ENCODE data around the gene TMEM187.
A peak's percentile ranks its signal among the peaks of the same experiment; 100 is the strongest.

Gene TMEM187

DNA sequence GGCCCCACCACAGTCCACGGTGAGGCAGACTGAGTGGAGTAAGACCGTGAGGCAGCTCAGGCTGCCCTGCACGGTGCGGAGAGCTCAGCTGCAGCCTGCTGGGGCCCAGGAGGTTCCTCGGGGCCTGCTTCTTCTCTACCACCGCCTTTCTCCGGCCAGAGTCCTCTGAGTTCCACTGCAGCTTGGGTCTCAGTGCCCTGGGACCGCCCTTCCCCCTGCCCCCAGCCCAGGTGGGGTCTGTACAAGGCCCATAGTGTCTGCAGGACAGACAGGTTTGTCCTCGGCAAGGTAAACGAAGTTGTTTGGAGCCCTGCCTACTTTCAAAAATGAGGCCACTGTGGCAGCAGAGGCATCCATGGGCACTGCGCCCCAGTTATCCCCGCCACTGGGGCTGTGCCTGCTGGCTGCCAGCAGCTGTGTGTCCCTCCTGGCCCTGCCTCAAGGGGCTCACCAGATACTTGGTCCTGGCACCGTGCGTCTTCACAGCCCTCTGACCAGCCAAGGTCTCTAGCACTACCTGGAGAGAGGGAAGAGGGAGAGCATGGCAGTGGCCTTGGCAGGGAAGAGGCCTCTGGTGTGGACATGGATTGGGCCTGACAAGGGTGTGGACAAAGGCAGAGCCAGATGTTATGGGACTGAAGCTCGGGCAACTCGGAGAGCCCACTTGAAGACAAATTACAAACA lies 43.2 kb downstream of the TMEM187 start:
- WGBS (ENCODE audit: extremely low coverage, insufficient coverage, insufficient read length): no CpG with 5 or more reads among the region's 16 CpGs

DNA sequence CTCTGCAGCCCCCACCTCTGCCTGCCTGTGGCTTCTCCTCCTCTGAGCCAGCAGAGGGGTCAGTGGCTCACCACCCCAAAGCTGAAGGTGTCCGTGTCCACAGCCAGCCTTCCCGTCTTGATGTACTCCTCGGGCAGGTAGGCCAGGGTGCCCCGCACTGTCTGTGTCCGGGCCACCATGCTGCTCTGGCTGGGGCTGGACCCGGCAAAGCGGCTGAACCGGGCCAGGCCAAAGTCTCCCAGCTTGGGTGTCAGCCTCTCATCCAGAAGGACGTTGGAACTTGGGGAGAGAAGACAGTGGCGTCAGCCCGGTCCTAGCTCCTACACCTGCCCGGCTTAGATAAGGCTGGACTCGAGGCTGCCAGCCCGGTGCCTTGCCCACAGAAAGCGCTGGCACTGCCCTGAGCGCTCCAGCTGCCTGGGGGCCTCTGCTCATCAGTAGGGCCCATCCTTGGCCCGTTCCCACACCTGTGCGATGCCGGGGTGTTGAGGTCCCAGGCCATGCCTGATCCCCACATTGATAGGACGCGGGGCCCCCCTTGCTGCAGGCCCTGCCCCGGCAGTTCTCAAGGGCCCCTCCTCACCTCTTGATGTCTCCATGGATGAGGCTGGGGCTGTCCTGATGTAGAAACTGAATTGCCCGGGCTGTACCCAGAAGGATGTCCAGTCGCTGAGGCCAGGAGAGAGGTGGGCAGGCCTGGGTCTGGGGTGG lies 44.0 kb downstream of the TMEM187 start:
- Histone ChIP-seq H3K9me3 (ENCODE audit: insufficient read depth, low read depth, low read length) (no peaks in the 10 kb centered on the region), H2AFZ (ENCODE audit: insufficient read depth, low read length, poor library complexity) (no peak overlapping the region), H3K27ac (ENCODE audit: low read depth, low read length) (no peak overlapping the region), H3K4me2 (ENCODE audit: low read length) (no peak overlapping the region), H2BK120ac (ENCODE audit: insufficient read depth, low read length, poor library complexity) (no peak overlapping the region), H3K36me3 (ENCODE audit: control insufficient read depth in 1 of 2, insufficient read depth in 2 of 2, low read length in 2 of 2) (peaks cover 34 to 36% of the 10 kb centered on the region in 2 experiments), H3K23ac (ENCODE audit: low read length) (no peak overlapping the region), H3K79me1 (ENCODE audit: low read length) (peaks cover 10% of the 10 kb centered on the region), H4K8ac (ENCODE audit: low read depth, low read length) (no peak overlapping the region), H3K4me1 (ENCODE audit: control insufficient read depth in 1 of 2, insufficient read depth in 2 of 2, low read length in 2 of 2) (peaks cover 20 to 35% of the 10 kb centered on the region in 2 experiments), H2BK12ac (ENCODE audit: low read length) (no peak overlapping the region), H4K91ac (ENCODE audit: low read depth, low read length) (no peak overlapping the region), H3K27me3 (ENCODE audit: insufficient read depth, low read length) (no peaks in the 10 kb centered on the region), H3K9ac (ENCODE audit: low read length) (no peak overlapping the region), H3K4me3 (ENCODE audit: low read depth, low read length) (no peak overlapping the region), H3K18ac (ENCODE audit: low read length) (no peak overlapping the region), H3K4ac (ENCODE audit: low read depth, low read length) (no peak overlapping the region), H3K79me2 (ENCODE audit: control insufficient read depth, insufficient read depth, low read length, poor library complexity) (peaks cover 6% of the 10 kb centered on the region), H2BK5ac (ENCODE audit: low read depth, low read length, poor library complexity) (no peak overlapping the region), H4K12ac (ENCODE audit: low read depth, low read length) (no peak overlapping the region), H2AK5ac (ENCODE audit: low read length) (no peak overlapping the region), H3K14ac (ENCODE audit: low read length) (no peak overlapping the region)
- no peak for DNase-seq
- no CpG with 5 or more reads among the region's 24 CpGs for WGBS (ENCODE audit: extremely low coverage, insufficient coverage, insufficient read length)

More for the DNA sequence above, 43.2 kb downstream of the TMEM187 start:
- no peak overlapping the region for H3K14ac ChIP-seq (ENCODE audit: low read length)
- no peaks in the 10 kb centered on the region for H3K9me3 ChIP-seq (ENCODE audit: insufficient read depth, low read depth, low read length)
- H2AFZ ChIP-seq (ENCODE audit: insufficient read depth, low read length, poor library complexity): no peak overlapping the region
- H3K18ac ChIP-seq (ENCODE audit: low read length): no peak overlapping the region
- peaks cover 6% of the 10 kb centered on the region for H3K79me2 ChIP-seq (ENCODE audit: control insufficient read depth, insufficient read depth, low read length, poor library complexity)
- H3K4me2 ChIP-seq (ENCODE audit: low read length): no peak overlapping the region
- no peak overlapping the region for H3K4ac ChIP-seq (ENCODE audit: low read depth, low read length)
- no peak overlapping the region for H2BK120ac ChIP-seq (ENCODE audit: insufficient read depth, low read length, poor library complexity)
- H2BK5ac ChIP-seq (ENCODE audit: low read depth, low read length, poor library complexity): no peak overlapping the region
- H4K8ac ChIP-seq (ENCODE audit: low read depth, low read length): no peak overlapping the region
- H2BK12ac ChIP-seq (ENCODE audit: low read length): no peak overlapping the region
- no peak overlapping the region for H3K27ac ChIP-seq (ENCODE audit: low read depth, low read length)
- DNase-seq: no peak
- H3K9ac ChIP-seq (ENCODE audit: low read length): no peak overlapping the region
- H3K4me1 ChIP-seq (ENCODE audit: control insufficient read depth in 1 of 2, insufficient read depth in 2 of 2, low read length in 2 of 2): peaks cover 15 to 29% of the 10 kb centered on the region in 2 experiments
- peaks cover 10% of the 10 kb centered on the region for H3K79me1 ChIP-seq (ENCODE audit: low read length)
- H3K36me3 ChIP-seq (ENCODE audit: control insufficient read depth in 1 of 2, insufficient read depth in 2 of 2, low read length in 2 of 2): peaks cover 38 to 40% of the 10 kb centered on the region in 2 experiments
- H4K91ac ChIP-seq (ENCODE audit: low read depth, low read length): no peak overlapping the region
- no peak overlapping the region for H3K4me3 ChIP-seq (ENCODE audit: low read depth, low read length)
- no peak overlapping the region for H3K23ac ChIP-seq (ENCODE audit: low read length)
- no peak overlapping the region for H2AK5ac ChIP-seq (ENCODE audit: low read length)
- H3K27me3 ChIP-seq (ENCODE audit: insufficient read depth, low read length): no peaks in the 10 kb centered on the region
- no peak overlapping the region for H4K12ac ChIP-seq (ENCODE audit: low read depth, low read length)

DNA sequence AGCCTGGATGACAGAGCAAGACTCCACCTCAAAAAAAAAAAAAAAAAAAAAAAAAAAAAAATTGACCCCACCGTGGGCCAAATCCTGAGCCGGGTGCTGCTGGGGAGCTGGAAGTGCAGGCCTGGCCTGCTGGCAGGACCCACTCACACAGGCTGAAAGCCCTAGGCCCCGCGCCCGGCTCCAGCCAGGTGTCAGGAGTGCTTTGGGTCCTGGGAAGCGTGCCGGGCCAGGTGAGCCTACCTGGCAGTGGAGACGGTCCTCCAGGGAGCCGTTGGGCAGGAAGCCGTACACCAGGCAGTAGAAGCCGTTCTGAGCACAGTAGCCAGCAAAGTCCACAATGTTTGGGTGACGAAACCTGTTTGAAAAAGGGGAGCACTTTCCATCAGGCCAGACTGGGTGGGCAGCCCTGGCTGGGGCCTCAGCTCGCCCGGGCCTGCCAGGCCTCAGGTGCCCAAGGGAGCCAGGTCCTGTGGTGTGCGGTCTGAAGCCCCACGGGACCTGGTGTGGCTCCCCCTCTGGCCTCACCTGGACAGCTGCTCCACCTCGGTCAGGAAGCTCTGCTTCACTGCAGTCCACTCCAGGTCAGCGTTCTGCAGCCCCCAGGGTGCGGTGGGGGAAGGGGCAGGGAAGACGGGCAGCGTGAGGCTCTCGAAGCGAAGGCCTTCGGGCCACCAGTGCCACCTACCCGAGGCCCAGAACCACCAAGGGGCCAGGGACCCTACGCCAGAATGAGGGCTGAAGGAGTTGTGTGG lies 45.4 kb downstream of the TMEM187 start:
- H2BK5ac ChIP-seq (ENCODE audit: low read depth, low read length, poor library complexity): no peak overlapping the region
- no peak overlapping the region for H3K27ac ChIP-seq (ENCODE audit: low read depth, low read length)
- H3K79me2 ChIP-seq (ENCODE audit: control insufficient read depth, insufficient read depth, low read length, poor library complexity): peaks cover 6% of the 10 kb centered on the region
- H3K4me2 ChIP-seq (ENCODE audit: low read length): no peak overlapping the region
- H3K4me3 ChIP-seq (ENCODE audit: low read depth, low read length): no peak overlapping the region
- peaks cover 13 to 28% of the 10 kb centered on the region in 2 experiments for H3K4me1 ChIP-seq (ENCODE audit: control insufficient read depth in 1 of 2, insufficient read depth in 2 of 2, low read length in 2 of 2)
- no peak overlapping the region for H3K23ac ChIP-seq (ENCODE audit: low read length)
- no peak overlapping the region for H4K91ac ChIP-seq (ENCODE audit: low read depth, low read length)
- no peak overlapping the region for H2BK120ac ChIP-seq (ENCODE audit: insufficient read depth, low read length, poor library complexity)
- DNase-seq: no peak
- WGBS (ENCODE audit: extremely low coverage, insufficient coverage, insufficient read length): no CpG with 5 or more reads among the region's 26 CpGs
- H3K36me3 ChIP-seq (ENCODE audit: control insufficient read depth in 1 of 2, insufficient read depth in 2 of 2, low read length in 2 of 2): peaks cover 28 to 29% of the 10 kb centered on the region in 2 experiments
- no peak overlapping the region for H3K14ac ChIP-seq (ENCODE audit: low read length)
- H2BK12ac ChIP-seq (ENCODE audit: low read length): peak overlapping the region; percentile 42
- H3K9ac ChIP-seq (ENCODE audit: low read length): no peak overlapping the region
- no peaks in the 10 kb centered on the region for H3K27me3 ChIP-seq (ENCODE audit: insufficient read depth, low read length)
- no peak overlapping the region for H4K12ac ChIP-seq (ENCODE audit: low read depth, low read length)
- H3K18ac ChIP-seq (ENCODE audit: low read length): peak overlapping the region; percentile 18
- no peaks in the 10 kb centered on the region for H3K9me3 ChIP-seq (ENCODE audit: insufficient read depth, low read depth, low read length)
- H2AK5ac ChIP-seq (ENCODE audit: low read length): peak overlapping the region; percentile 78
- no peak overlapping the region for H2AFZ ChIP-seq (ENCODE audit: insufficient read depth, low read length, poor library complexity)
- H3K79me1 ChIP-seq (ENCODE audit: low read length): peaks cover 8% of the 10 kb centered on the region
- peak overlapping the region; percentile 64 for H3K4ac ChIP-seq (ENCODE audit: low read depth, low read length)
- H4K8ac ChIP-seq (ENCODE audit: low read depth, low read length): no peak overlapping the region

DNA sequence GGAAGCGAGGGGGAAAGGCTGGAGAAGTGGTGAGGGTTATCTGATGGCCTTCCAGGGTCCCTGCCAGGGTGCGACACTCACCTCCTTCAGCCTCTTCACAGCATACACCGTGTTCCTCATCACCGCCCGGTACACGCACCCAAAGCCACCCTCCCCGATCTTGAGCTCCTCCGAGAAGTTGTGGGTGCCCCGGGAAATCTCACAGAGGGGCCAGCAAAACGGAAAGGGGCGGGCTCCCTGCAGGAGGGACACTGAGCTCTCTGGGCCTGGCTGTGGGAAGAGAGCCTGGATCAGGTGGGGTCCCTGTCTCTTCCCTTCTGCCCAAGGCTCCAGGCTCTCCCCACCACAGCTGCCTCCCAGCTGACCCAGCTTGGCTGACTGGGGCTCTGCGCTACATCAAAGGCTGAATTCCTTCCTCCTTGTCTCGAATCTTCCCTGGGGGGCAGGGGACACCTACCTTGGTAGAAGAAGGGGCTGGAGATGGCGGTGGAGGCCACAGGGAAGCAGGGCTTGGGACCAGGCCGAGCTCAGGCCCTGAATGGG lies 46.0 kb downstream of the TMEM187 start:
- peak overlapping the region; percentile 64 for H3K4ac ChIP-seq (ENCODE audit: low read depth, low read length)
- no peaks in the 10 kb centered on the region for H3K9me3 ChIP-seq (ENCODE audit: insufficient read depth, low read depth, low read length)
- H3K79me2 ChIP-seq (ENCODE audit: control insufficient read depth, insufficient read depth, low read length, poor library complexity): peaks cover 6% of the 10 kb centered on the region
- peak overlapping the region; percentile 6 for H4K12ac ChIP-seq (ENCODE audit: low read depth, low read length)
- H3K4me3 ChIP-seq (ENCODE audit: low read depth, low read length): no peak overlapping the region
- no peak overlapping the region for H2AFZ ChIP-seq (ENCODE audit: insufficient read depth, low read length, poor library complexity)
- no peaks in the 10 kb centered on the region for H3K27me3 ChIP-seq (ENCODE audit: insufficient read depth, low read length)
- peak overlapping the region; percentile 84 for H4K8ac ChIP-seq (ENCODE audit: low read depth, low read length)
- H2BK120ac ChIP-seq (ENCODE audit: insufficient read depth, low read length, poor library complexity): peak overlapping the region; percentile 7
- H3K27ac ChIP-seq (ENCODE audit: low read depth, low read length): no peak overlapping the region
- H3K36me3 ChIP-seq (ENCODE audit: control insufficient read depth in 1 of 2, insufficient read depth in 2 of 2, low read length in 2 of 2): peaks cover 27 to 29% of the 10 kb centered on the region in 2 experiments
- H4K91ac ChIP-seq (ENCODE audit: low read depth, low read length): peak overlapping the region; percentile 29
- H3K14ac ChIP-seq (ENCODE audit: low read length): peak overlapping the region; percentile 14
- no peak overlapping the region for H3K18ac ChIP-seq (ENCODE audit: low read length)
- WGBS (ENCODE audit: extremely low coverage, insufficient coverage, insufficient read length): no CpG with 5 or more reads among the region's 15 CpGs
- peaks cover 11 to 23% of the 10 kb centered on the region in 2 experiments for H3K4me1 ChIP-seq (ENCODE audit: control insufficient read depth in 1 of 2, insufficient read depth in 2 of 2, low read length in 2 of 2)
- H2BK12ac ChIP-seq (ENCODE audit: low read length): no peak overlapping the region
- peak overlapping the region; percentile 25 for H3K9ac ChIP-seq (ENCODE audit: low read length)
- peak overlapping the region; percentile 18 for H2AK5ac ChIP-seq (ENCODE audit: low read length)
- peak overlapping the region; percentile 12 for H2BK5ac ChIP-seq (ENCODE audit: low read depth, low read length, poor library complexity)
- H3K4me2 ChIP-seq (ENCODE audit: low read length): peak overlapping the region; percentile 73
- DNase-seq: no peak
- peaks cover 8% of the 10 kb centered on the region for H3K79me1 ChIP-seq (ENCODE audit: low read length)
- H3K23ac ChIP-seq (ENCODE audit: low read length): no peak overlapping the region
